ENCODE measurements around the gene ELAPOR1. TPM values are rescaled to one million over a fixed set of nuclear protein-coding genes. Genes with fewer than 3 reads are reported as not detected.
"Not testable (repeated sequence)": the region's sequence is repeated elsewhere in the genome, so short reads cannot be mapped to it uniquely, and the experiment has no call there.

Gene ELAPOR1
- total RNA-seq, 1 experiment from 2014 or later, result not detected

- in situ Hi-C loops (cut with HindIII; ENCODE audit: low pct_unique_long_range_greater_than_20kb, low sequenced_read_pairs), result no loop called here
- no peak for DNase-seq (ENCODE audit: low read depth, low spot score)
These were observed 4.2 kb downstream of the ELAPOR1 start for GRCh38 chr1:109118089-109118488.

- no peak for DNase-seq (ENCODE audit: low read depth, low spot score)
- in situ Hi-C loops (cut with HindIII; ENCODE audit: low pct_unique_long_range_greater_than_20kb, low sequenced_read_pairs), result no loop called here
These were observed 6.4 kb downstream of the ELAPOR1 start for GRCh38 chr1:109120356-109120755.

- DNase-seq (ENCODE audit: low read depth, low spot score), result no peak
- in situ Hi-C loops (cut with HindIII; ENCODE audit: low pct_unique_long_range_greater_than_20kb, low sequenced_read_pairs), result no loop called here
These were observed 17.1 kb downstream of the ELAPOR1 start for GRCh38 chr1:109131059-109131458.

- in situ Hi-C loops (cut with HindIII; ENCODE audit: low pct_unique_long_range_greater_than_20kb, low sequenced_read_pairs), result no loop called here
- DNase-seq (ENCODE audit: low read depth, low spot score), result no peak
These were observed 17.9 kb downstream of the ELAPOR1 start for GRCh38 chr1:109131800-109132199.

- in situ Hi-C loops (cut with HindIII; ENCODE audit: low pct_unique_long_range_greater_than_20kb, low sequenced_read_pairs), result no loop called here
- DNase-seq (ENCODE audit: low read depth, low spot score), result no peak
These were observed 19.2 kb downstream of the ELAPOR1 start for GRCh38 chr1:109133002-109133706.

GRCh38 chr1:109133815-109134214, 19.9 kb downstream of the ELAPOR1 start:
- in situ Hi-C loops (cut with HindIII; ENCODE audit: low pct_unique_long_range_greater_than_20kb, low sequenced_read_pairs), result no loop called here
- DNase-seq (ENCODE audit: low read depth, low spot score), result no peak

- in situ Hi-C loops (cut with HindIII; ENCODE audit: low pct_unique_long_range_greater_than_20kb, low sequenced_read_pairs), result no loop called here
These were observed 20.5 kb downstream of the ELAPOR1 start for GRCh38 chr1:109134423-109134822.

GRCh38 chr1:109135940-109136339, 22.0 kb downstream of the ELAPOR1 start:
- no peak for DNase-seq (ENCODE audit: low read depth, low spot score)
- in situ Hi-C loops (cut with HindIII; ENCODE audit: low pct_unique_long_range_greater_than_20kb, low sequenced_read_pairs), result no loop called here

More at GRCh38 chr1:109134423-109134822, 20.5 kb downstream of the ELAPOR1 start:
- DNase-seq (ENCODE audit: low read depth, low spot score), result no peak

GRCh38 chr1:109136766-109137165, 22.9 kb downstream of the ELAPOR1 start:
- in situ Hi-C loops (cut with HindIII; ENCODE audit: low pct_unique_long_range_greater_than_20kb, low sequenced_read_pairs), result no loop called here
- DNase-seq (ENCODE audit: low read depth, low spot score), result no peak

GRCh38 chr1:109137958-109138357, 24.0 kb downstream of the ELAPOR1 start:
- in situ Hi-C loops (cut with HindIII; ENCODE audit: low pct_unique_long_range_greater_than_20kb, low sequenced_read_pairs), result no loop called here
- no peak for DNase-seq (ENCODE audit: low read depth, low spot score)

- DNase-seq (ENCODE audit: low read depth, low spot score), result no peak
- in situ Hi-C loops (cut with HindIII; ENCODE audit: low pct_unique_long_range_greater_than_20kb, low sequenced_read_pairs), result no loop called here
These were observed 24.4 kb downstream of the ELAPOR1 start for GRCh38 chr1:109138358-109138757.

GRCh38 chr1:109140392-109140791, 26.5 kb downstream of the ELAPOR1 start:
- DNase-seq (ENCODE audit: low read depth, low spot score), result no peak
- in situ Hi-C loops (cut with HindIII; ENCODE audit: low pct_unique_long_range_greater_than_20kb, low sequenced_read_pairs), result no loop called here

- DNase-seq (ENCODE audit: low read depth, low spot score), result no peak
- in situ Hi-C loops (cut with HindIII; ENCODE audit: low pct_unique_long_range_greater_than_20kb, low sequenced_read_pairs), result no loop called here
These were observed 28.3 kb downstream of the ELAPOR1 start for GRCh38 chr1:109142260-109142659.

- in situ Hi-C loops (cut with HindIII; ENCODE audit: low pct_unique_long_range_greater_than_20kb, low sequenced_read_pairs); DNase-seq (ENCODE audit: low read depth, low spot score): not testable (repeated sequence)
These were observed 28.8 kb downstream of the ELAPOR1 start for GRCh38 chr1:109142725-109143124.

GRCh38 chr1:109148987-109149561, 35.2 kb downstream of the ELAPOR1 start:
- in situ Hi-C loops (cut with HindIII; ENCODE audit: low pct_unique_long_range_greater_than_20kb, low sequenced_read_pairs), result no loop called here
- DNase-seq (ENCODE audit: low read depth, low spot score), result no peak

- in situ Hi-C loops (cut with HindIII; ENCODE audit: low pct_unique_long_range_greater_than_20kb, low sequenced_read_pairs), result no loop called here
- DNase-seq (ENCODE audit: low read depth, low spot score), result no peak
These were observed 36.1 kb downstream of the ELAPOR1 start for GRCh38 chr1:109149874-109150601.

GRCh38 chr1:109151146-109151990, 37.5 kb downstream of the ELAPOR1 start:
- peak; percentile 64 for DNase-seq (ENCODE audit: low read depth, low spot score)
- in situ Hi-C loops (cut with HindIII; ENCODE audit: low pct_unique_long_range_greater_than_20kb, low sequenced_read_pairs), result no loop called here

GRCh38 chr1:109152196-109152595, 38.3 kb downstream of the ELAPOR1 start:
- DNase-seq (ENCODE audit: low read depth, low spot score), result no peak
- in situ Hi-C loops (cut with HindIII; ENCODE audit: low pct_unique_long_range_greater_than_20kb, low sequenced_read_pairs), result no loop called here
